ENCODE data around the gene STX16.

STX16 gene

DNA sequence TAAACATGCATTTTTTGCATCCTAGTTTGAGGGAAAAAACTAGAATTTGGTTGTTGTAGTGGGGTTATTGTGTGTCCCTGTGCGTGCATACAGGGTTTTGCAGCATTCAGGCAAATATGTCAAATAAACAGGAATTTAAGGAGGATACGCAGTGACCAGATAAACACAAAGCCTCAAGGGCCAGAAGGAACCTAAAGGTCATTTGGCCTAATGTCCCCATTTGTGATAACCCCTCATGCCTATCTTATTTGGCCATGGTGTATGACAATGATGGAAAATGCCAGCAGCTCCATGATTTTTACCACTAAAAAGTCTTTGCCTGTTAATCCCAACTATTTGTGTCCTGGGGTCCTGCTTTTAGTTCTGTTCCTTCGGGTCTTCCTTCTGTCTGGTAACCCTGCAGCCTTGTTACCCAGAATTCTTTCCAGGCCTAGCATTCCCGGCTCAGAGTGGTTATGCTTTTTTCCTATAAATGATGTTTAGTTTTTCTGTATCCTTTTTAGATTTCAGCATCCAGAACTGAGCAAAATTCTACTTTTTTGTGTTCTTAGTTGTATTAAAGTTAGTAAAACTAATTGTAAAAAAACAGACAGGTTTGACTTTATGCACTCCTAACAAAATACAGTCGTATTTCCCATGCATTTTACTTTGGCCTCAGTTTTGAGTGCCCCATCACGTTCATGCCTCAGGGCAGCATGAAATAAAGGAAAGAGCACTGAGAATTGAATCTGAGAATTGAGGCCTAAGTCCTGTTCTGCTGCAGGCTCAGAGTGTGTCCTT is 4.4 kb downstream of the STX16 start:
- no peak for DNase-seq

DNA sequence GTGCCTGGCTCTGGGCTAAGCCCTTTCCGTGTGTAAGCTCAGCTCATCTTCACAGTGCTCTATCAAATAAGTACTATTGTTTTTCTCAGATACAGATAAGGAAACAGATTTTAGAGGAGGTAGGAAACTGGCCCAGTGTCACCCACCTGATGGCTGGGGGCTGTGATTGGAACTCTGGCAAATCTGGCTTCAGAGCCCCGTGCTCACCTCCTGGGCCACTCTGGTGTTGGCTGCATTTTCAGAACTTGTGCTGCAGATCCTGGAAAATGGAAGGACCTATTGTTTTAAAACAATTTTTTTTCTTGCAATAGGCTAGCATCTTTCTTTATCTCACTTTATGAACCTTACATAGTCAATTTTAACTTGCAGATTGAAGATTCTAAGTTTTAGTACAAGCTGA is 5.7 kb downstream of the STX16 start:
- no peak for DNase-seq

DNA sequence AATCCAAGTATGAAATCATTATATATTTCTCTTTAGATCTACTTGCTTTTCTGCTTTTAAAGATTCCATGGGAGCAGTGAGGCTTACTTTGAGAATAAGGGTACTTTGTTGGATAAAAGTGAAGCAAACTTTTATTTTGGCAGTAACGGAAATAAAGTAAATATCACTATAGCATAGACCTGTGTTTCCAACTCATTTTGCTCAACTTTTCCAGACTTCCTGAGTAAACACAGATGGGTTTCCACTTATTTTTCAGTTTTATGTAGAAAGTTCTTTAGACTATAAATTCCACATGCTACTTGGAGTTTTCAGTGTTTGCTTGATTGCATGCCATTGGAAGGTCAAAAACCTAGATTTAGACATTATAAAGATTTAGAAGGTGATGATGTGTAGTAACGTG is 6.2 kb downstream of the STX16 start:
- DNase-seq = no peak

DNA sequence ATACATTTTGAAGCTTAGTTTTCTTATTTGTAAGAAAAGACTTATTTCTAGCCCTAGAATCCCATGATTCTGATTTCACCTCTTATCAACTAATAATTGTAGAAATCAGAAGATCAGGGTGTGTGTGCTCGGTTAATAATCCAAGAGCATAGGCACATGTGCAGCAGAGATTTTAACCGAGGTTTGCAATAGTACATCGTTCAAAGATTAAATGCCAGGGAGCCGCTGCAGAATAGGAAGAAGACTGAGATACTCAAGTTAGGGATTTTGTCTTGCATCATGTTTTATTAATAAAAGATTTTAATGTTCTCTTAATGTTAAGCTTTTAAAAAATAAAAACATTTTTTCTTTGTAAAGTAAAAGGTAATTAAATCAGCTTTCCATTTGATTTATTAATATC is 6.9 kb downstream of the STX16 start:
- DNase-seq = no peak

DNA sequence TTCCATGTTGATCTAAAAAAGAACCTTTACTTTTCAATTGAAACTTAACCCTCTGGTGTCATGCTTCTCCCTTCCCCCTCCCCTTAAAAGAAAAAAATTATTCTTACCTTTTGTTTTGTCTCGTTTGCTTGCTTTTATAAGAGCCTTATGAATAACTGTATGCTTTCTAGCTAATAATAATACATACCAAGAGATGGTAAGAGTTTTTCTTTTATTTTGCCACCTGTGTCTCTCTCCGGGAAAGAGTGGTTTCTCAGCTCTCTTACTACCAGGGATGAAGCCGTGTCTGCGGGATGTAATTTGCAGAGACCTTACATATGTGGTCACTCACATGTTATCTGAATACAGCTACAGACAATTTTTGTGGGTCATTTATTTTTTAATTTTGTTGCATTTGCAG is 7.7 kb downstream of the STX16 start:
- DNase-seq = no peak

DNA sequence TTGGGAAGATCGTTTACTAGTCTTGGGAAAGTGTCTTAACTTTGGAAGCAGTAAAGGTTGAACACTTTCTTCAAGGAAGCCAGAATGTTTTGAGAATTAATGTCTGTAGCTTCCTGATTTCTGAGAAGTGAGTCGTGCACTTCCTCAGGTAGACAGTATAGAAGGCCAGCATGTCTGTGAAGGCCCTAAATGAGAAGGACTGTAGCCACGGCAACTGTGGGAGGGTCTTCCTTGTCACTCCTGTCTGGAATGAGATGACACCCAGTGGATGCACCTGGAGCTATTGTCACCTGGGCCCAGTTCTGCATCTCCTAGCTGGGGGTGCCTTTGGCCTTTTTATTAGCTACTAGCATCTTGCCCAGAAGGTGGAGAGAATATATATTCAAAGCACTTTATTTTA is 8.8 kb downstream of the STX16 start:
- peak; percentile 22 for DNase-seq

DNA sequence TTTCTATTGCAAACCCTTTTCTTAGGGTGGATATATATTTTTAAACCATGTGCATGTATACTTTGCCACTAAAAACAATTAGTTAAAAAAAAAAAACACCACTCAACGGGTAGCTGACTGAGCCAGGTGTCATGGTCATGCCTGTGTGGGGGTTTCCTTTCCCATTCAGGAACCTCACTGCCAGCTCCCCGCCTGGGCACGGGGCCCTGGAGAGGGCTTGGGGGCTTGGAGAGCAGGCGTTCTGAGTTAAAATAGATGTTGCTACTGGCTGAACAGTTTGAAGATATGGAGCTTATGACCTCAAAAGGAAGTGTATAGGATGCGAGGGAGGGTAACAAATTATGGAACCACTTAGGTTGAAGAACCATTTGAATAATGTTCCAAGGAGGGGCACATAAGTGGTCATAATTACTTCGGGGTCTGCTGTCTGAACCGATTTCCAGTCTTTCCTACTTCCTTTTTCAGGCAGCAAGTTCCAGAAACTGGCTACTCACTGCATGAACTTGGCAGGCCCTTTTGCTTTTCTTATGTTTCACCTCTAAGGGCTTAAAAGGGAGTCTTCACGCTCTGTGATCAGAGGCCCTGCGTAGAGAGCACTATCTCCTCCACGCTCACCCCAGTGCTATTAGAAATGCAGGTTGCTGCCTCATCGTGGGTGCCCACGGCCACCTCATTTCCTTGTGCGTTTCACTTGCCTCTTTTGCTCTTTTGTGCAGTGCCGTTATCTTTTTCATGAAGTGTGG is 9.9 kb downstream of the STX16 start:
- DNase-seq = no peak

DNA sequence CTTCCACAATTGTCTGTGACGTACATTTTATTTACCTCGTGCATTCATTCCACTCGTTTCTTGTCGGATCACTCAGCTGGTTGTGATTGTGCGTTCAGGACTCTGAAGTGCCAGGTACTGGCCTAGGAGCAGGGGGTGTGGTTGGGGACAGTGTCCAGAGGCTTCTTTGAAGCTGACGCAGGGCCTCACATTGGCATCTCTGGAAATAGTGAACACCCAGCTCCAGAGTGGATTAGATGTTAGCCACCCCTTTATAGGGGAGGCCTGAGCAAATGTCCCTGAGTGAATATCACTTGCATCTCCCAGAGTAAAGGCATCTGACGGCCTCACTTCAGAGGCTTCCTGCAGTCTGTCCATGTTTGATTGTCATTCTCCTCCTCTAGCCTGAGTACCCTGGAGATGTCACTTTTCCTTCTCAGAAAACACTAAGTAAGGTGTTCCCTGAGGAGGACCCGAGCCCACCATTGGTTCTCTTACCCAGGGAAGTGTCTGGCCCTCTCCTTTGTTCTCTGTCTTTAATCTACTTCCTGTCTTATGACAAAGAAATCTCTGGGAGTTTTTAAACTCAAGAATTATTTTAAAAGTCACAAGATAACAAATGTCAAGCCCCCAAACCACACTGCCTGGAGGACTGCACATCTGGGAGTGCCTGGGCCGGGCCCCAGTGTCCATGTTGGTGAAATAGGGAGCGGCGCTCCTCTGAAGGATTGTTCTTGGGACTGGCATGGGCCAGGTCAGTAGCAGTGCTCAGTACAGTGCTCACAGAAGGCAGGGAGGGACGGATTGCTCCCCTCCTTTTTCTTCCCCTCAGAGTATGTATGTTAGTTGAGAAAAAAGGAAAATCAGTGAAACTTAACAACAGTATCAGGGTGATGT is 10.8 kb downstream of the STX16 start:
- no peak for DNase-seq

DNA sequence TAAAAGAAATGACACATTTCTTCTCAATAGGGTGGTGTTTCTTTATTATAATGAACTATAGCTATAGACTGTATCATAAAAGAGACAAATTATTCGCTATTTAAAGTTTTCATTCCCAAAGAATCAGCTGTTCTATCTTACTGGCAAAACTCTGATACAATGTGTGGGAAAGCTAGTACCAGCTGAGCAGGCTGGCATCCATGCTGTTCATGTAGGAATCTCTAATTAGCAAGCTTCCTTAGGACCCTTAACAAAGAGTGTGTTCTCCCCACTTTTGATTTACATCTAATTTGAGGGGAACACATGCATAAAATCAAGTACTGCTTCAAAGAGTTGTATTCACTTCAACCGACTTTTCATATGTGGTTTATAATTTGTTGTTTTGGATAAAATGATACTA is 13.2 kb downstream of the STX16 start:
- no peak for DNase-seq

DNA sequence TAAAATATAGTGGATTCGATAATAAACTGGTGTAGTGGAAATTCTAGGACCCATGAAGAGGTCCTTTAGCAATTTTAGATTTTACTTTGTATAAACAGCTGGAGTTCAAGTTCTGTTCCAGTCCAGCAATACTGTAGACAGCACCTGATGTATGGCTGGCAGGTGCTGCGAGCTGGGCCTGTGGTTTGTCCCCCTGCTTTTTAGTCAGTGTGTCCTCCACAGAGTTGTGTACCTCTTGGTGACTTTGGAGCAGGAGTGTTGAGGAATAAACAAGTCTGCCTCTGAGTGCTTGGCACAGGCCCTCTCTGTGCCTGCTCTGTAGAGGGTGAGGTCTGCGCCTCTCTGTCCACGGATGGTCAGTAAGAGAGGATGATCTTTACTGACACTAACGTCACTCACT is 13.8 kb downstream of the STX16 start:
- DNase-seq = no peak

DNA sequence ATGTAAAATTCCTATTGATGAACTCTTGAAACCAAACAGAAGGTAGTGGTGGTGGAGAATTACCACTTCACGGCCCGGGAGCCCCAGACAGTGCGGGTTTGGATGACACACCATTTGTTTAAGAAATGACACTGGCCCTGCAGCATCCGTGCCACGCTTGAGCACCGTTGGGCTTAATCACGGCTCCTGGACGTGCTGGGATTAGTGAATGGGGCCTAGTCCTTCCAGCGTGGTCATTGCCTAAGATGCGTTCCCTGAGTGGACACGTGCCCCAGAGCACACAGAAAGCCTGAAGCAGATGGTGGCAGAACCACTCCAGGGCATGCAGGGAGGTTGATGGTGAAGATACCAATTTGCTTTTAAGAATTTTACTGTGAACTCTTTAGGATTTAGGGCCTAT is 14.5 kb downstream of the STX16 start:
- no peak for DNase-seq

DNA sequence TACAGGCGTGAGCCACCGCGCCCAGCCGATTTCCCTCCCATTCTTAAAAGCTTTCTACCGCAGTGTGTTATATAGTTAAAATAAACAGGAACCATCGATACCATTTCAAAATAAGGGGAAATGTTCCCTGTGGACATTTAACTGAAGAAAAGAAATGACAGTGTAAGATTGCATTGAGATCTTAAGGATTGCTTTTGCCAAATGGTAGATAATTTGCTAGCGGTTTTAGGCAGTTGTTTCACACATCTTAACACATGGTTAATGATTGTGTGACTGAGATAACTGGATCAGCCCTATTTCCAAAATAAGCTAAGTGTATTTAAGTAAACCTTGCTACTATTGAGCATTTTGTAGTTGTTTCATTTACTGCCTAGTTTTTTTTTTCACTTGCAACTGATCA is 15.6 kb downstream of the STX16 start:
- no peak for DNase-seq

DNA sequence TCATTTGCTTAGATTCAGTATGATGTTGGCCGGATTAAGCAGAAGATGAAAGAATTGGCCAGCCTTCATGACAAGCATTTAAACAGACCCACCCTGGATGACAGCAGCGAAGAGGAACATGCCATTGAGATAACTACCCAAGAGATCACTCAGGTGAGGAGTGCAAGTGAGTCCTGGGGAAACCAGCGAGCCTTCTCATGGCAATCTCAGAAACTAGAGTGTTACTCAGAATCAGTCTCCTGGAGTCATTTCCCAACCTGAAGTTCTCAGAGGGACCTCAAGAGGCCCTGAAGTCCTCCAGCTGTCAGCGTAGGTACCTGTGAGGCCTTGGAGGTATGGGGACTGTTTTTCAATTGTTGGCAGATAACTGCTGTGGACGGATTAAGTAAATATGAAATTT is 16.9 kb downstream of the STX16 start:
- DNase-seq = no peak

DNA sequence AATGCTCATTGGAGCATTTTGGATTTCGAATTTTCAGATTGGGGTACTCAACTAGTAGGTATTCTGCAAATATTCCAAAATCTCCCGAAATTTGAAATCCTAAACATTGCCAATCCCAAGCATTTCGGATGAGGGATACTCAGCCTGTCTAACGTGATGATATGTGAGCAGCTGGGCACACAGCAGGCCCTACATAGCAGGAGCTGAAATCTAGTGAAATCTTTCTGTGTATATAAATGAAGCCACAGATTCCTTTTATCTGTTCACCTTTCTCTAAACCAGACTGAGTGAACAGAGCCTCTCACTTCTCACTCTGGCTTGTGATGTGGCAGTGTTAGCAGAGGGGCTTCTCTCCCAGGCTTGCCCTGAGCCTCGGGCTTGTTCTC is 17.8 kb downstream of the STX16 start:
- no peak for DNase-seq

DNA sequence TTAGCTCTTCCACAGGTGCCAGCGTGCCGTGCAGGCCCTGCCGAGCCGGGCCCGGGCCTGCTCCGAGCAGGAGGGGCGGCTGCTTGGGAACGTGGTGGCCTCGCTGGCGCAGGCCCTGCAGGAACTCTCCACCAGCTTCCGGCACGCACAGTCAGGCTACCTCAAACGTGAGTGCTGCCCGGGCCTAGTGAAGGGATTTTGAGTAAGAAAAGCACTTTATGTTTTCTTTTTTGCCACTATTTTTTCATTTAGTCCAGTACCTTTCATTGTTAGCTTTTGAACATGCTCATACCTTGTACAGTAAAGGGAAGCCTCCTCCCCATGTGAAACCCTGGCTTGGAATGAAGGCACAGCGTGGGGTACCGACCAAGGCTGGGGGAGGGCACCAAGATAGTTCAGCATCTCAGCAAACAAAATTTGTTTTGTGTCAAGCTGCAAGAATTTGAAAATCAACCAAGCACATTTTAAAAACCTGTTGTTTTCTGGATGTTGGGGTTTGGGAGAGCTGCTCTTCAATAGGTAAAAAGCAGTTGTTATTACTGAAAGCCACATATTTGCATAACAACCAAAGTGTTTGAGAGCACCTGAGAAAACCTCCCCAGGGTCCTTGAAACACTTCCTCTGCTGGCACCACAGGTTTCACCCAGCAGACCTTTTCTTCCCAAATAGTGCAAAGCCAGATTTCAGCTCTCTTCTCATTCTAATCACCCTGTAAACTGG is 18.4 kb downstream of the STX16 start:
- no peak for DNase-seq

DNA sequence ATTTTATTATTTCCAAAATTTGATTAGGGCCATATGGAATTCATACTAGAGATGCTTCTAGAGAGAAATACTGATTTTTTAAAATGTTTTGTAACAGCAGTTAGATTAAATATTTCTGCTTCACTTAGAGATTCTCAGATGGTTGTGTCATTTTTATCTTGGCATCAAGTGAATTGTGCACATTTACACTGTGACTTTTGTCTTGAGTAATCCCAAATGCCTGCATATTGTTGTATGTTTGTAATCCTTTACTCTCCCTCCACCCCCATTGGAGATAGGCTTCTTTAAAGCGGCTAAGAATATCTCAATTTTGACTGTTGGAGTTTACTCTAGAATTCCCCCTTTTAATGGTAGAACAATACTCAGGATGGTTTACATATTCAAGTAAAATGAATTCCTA is 19.0 kb downstream of the STX16 start:
- no peak for DNase-seq

DNA sequence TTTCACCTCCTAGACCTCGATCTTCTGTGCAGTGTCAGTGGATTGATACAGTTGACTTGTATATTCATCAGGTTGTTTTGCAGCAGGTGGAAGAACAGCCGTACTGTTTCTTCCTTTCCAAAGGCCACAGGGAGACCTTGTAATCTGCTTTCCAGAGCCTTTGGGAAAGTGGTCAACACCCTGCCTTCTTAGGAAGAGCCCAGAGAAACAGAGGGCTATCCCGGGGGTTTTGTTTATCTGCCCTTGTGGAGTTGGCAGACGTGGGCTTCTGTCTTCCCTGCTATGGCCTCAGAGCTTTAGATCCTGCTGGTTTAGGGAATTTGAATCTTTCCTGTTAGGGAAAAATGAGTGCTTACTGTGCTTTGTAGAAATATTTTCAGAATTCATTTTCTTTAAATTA is 19.6 kb downstream of the STX16 start:
- no peak for DNase-seq

DNA sequence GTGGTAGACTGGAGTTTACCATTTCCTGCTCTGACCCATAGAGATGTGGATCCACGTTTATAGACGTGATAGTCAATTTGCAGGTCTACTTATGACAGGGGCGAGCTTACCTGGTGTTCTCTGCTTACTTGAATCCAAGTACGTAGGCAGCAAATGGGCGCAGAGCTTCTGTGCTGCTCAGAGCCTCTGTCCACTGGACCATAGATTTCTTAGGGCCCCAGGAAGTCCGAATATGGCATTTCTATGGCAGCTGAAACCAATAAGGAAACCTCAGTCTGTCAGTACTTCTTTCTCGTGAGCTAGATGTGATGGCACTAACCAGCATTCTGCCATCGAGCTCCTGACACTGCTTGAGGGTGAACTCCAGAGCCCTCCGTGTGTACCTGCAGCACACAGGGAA is 22.0 kb downstream of the STX16 start:
- no peak for DNase-seq

DNA sequence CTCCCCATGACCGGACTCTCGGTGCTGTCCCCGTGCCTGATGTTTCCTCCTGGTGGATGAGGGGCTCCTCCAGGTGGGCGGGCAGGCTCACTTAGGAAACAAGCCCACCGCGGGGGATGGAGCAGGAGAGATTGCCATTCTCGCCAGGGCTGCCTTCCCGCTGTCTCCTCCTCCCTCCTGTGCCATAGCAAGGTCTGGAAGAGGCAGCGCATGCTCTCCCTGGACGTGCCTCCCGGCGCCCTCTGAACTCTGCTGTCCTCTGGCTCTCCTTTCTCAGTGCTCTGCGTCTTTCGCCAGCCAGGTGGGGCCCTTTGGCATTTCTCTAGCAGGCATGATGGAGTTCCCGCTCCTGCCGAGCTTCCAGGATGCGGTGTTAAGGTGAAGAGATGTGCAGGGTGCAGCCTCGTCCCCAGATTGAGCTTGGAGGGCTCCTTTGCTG is 24.1 kb downstream of the STX16 start:
- DNase-seq = no peak

DNA sequence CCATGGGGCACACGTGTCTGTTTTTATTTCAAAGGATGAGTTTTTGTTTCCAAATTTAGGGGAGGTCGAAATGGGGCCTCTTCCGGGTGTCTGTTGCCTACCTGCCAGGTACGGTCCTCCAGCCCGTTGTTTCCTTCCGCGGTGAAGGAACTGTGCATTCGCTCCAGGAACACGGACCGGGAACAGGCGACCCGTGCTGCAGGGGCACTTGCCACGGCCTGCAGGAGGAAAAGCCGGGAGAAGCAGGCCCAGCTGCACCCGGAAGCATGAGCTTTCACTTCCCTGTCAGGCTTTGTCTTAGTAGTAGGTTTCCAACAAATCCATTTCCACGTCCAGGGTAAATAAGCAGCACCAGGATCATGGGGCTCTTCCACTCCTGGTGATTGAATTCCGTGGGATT is 24.6 kb downstream of the STX16 start:
- no peak for DNase-seq

DNA sequence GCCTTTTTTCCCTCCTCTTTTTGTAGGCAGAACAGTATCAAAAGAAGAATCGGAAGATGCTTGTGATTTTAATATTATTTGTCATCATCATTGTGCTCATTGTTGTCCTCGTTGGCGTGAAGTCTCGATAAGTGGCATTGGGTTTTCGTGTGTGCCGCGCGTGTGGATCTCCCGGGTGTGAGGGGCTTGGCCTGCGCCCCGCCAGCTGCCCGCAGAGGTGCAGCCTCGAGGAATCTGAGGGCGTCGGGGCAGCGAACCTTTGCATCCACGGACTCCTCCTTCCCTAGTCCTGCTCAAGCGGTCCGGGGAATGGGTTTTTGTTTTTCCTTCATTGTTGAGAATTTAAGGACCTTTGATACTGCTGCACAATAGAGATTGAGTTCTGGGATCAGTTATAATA is 25.1 kb downstream of the STX16 start:
- DNase-seq = no peak

DNA sequence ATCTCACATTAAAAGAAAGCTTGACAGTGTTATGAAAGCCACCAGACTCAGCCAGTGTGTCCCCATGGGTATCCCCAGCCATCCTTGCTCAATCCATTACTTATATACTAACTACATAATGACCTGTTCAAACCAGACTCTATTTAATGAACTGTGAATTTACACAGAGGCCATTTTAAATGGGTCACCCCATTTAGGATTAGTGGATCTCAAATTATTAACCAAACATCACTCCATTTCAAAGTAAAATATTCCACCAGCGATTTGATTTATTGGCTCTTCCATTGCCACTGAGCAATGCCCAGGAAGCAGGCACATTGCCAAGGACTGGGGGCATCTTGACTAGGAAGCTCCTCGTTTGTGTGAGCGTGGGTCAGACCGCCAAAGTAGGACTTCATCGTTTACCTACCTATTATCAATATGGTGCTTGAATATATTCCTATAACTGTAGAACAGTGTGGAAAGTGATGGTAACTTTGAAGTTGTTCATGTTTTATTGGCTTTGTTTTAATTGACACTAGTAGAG is 26.1 kb downstream of the STX16 start:
- DNase-seq = no peak

DNA sequence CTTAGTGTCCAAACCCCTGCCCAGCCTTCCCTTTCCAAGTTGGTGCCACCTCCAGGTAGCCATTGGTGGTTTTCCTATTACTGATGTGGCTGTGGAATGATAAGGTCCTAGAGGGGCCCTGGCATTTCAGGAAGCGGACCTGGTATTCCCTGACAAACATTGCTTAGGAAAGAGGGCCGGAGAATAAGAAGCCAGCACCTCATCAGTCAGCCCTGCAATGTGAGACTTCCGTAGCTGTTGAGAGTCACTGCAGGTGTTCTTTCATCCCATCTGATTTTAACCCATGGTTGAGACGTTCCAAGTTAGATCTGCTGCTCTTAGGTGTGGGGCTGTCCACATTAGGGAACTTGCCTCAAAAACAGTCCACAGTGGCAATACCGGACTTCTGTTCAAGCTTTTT is 26.7 kb downstream of the STX16 start:
- DNase-seq = no peak

Measured in NCI-H345 (cell line).